ENCODE measurements around the gene SLC10A7. TPM values are rescaled to one million over a fixed set of nuclear protein-coding genes. Genes with fewer than 3 reads are reported as not detected.

The SLC10A7 gene
- total and polyA plus RNA-seq, 2 of the 8 experiments (the other 6 are each of a cell fraction or from before 2014, with no cell fraction given), result 2.5 to 2.9 TPM

- H2BK12ac ChIP-seq (ENCODE audit: low read depth, low read length), result no peak overlapping the region
- no peak overlapping the region for H3K18ac ChIP-seq (ENCODE audit: extremely low read depth, low read length)
- H3K9ac ChIP-seq (replicated peaks in 1 of 4; ENCODE audit: extremely low read depth in 1 of 4, low read depth in 3 of 4, low read length in 3 of 4), result no peak overlapping the region
- H2BK15ac ChIP-seq (ENCODE audit: low read length), result no peak overlapping the region
- no peak overlapping the region for H3K23ac ChIP-seq (ENCODE audit: insufficient read length)
- H3K56ac ChIP-seq (replicated peaks; ENCODE audit: insufficient read length, low read depth, low read length), result no peak overlapping the region
- no peak for FAIRE-seq
- no peak overlapping the region for H4K91ac ChIP-seq (replicated peaks; ENCODE audit: insufficient read length, low read length)
- CTCF ChIA-PET (ENCODE audit: partially characterized antibody), result interaction anchor here (0.6 to 1.4 kb wide), 2 partner anchors 146 to 159 kb away, joined by 3 read pairs; no protein-coding TSS in a partner anchor
- no peak overlapping the region for H2BK120ac ChIP-seq (replicated peaks; ENCODE audit: low read depth, low read length)
- no peaks in the 10 kb centered on the region for H3K79me1 ChIP-seq (ENCODE audit: low read depth, low read length)
- H3K4me3 ChIP-seq (ENCODE audit: extremely low read depth in 1 of 4, insufficient read depth in 2 of 4, low read depth in 3 of 4, low read length in 4 of 4), result no peak overlapping the region
- H2AK5ac ChIP-seq (ENCODE audit: low read depth, low read length), result no peak overlapping the region
- no peaks in the 10 kb centered on the region for H3K23me2 ChIP-seq (ENCODE audit: low read depth, low read length)
- no peak overlapping the region for H4K8ac ChIP-seq (ENCODE audit: extremely low read depth, insufficient read depth, low read length)
- H3K4ac ChIP-seq (replicated peaks; ENCODE audit: insufficient read length, low read depth, low read length), result no peak overlapping the region
- POLR2A ChIA-PET (ENCODE audit: partially characterized antibody), result no interaction called here
- no peak overlapping the region for H2BK5ac ChIP-seq (ENCODE audit: low read depth, low read length)
- no peak overlapping the region for H3K14ac ChIP-seq (ENCODE audit: insufficient read length)
- H3K9me3 ChIP-seq (ENCODE audit: insufficient read depth in 2 of 2, low read depth in 1 of 2, low read length in 1 of 2), result no peaks in the 10 kb centered on the region
- no peak overlapping the region for H2AFZ ChIP-seq (ENCODE audit: low read length)
- H3K36me3 ChIP-seq (ENCODE audit: control insufficient read depth in 2 of 4, insufficient read depth in 4 of 4, low read length in 3 of 4), result no peaks in the 10 kb centered on the region
- no peaks in the 10 kb centered on the region for H4K20me1 ChIP-seq (replicated peaks in 1 of 2; ENCODE audit: control insufficient read depth in 1 of 2, insufficient read depth in 2 of 2, low read length in 2 of 2)
- no peak overlapping the region for H4K5ac ChIP-seq (ENCODE audit: insufficient read length, low read depth, low read length)
- no peaks in the 10 kb centered on the region for H3K27me3 ChIP-seq (replicated peaks in 1 of 4; ENCODE audit: control insufficient read depth in 3 of 4, extremely low read depth in 1 of 4, insufficient read depth in 3 of 4, low read length in 3 of 4)
- no peak for DNase-seq (ENCODE audit: low read depth in 1 of 2, low spot score in 2 of 2)
- no peaks in the 10 kb centered on the region for H3K79me2 ChIP-seq (ENCODE audit: control insufficient read depth in 1 of 2, insufficient read depth in 2 of 2, low read length in 2 of 2)
- WGBS, 2 experiments (ENCODE audit: extremely low coverage in 1 of 2, insufficient coverage in 1 of 2, insufficient read length in 1 of 2, insufficient replicate concordance in 2 of 2, low coverage in 1 of 2, low lambda C conversion rate in 2 of 2, missing lambda C conversion rate in 1 of 2), result 82% methylated on average over 6 of the region's 6 CpGs; no CpG with 5 or more reads in 1 of the 2 experiments
- H3K4me1 ChIP-seq (replicated peaks in 1 of 4; ENCODE audit: control insufficient read depth in 3 of 4, insufficient read depth in 4 of 4, low read length in 3 of 4), result no peaks in the 10 kb centered on the region
- H2BK20ac ChIP-seq (ENCODE audit: low read length), result no peak overlapping the region
- no peak overlapping the region for H3K27ac ChIP-seq (ENCODE audit: low read depth, low read length)
- no peak overlapping the region for H3K4me2 ChIP-seq (ENCODE audit: insufficient read depth in 1 of 2, low read depth in 2 of 2, low read length in 2 of 2)
- TF ChIP-seq BRCA1 (IDR thresholded peaks at IDR 0.05; ENCODE audit: low read depth, low read length) (no peak), SP1 (IDR thresholded peaks at IDR 0.05; ENCODE audit: low read depth, low read length) (no peak), MAFK (IDR thresholded peaks at IDR 0.05; ENCODE audit: low read depth, low read length) (no peak), HDAC6 (IDR thresholded peaks at IDR 0.05; ENCODE audit: low read depth, low read length) (no peak), CTBP2 (IDR thresholded peaks at IDR 0.05; ENCODE audit: borderline replicate concordance, insufficient read depth, insufficient read length, low read length) (no peak), BCL11A (IDR thresholded peaks at IDR 0.05; ENCODE audit: low read depth in 2 of 2, low read length in 2 of 2) (no peak), JUND (IDR thresholded peaks at IDR 0.05; ENCODE audit: low read length) (no peak), KDM5A (IDR thresholded peaks at IDR 0.05; ENCODE audit: low read length) (no peak), RFX5 (IDR thresholded peaks at IDR 0.05; ENCODE audit: borderline replicate concordance, low read depth, low read length) (no peak), TBP (IDR thresholded peaks at IDR 0.05; ENCODE audit: low read depth, low read length) (no peak), KDM4A (IDR thresholded peaks at IDR 0.05; ENCODE audit: low read depth, low read length, severe bottlenecking) (no peak)
Observed at GRCh38 chr4:146398896-146399445, 122.8 kb downstream of the SLC10A7 start.
